GM18868 (cell line): Measurements from ENCODE around the gene IAPP.
"Not testable (repeated sequence)": the region's sequence is repeated elsewhere in the genome, so short reads cannot be mapped to it uniquely, and the experiment has no call there.

ENCODE experiments used
- ATAC-seq: cut with Tn5 transposase; IDR thresholded peaks from one replicate; pipeline ENCODE4 v1.9.1; 2021; ENCODE audit warnings: mild to moderate bottlenecking, moderate library complexity; ENCODE audit not compliant: unreplicated experiment

The IAPP gene

GRCh38 chr12:21370845-21371449, 1.8 kb upstream of the IAPP start:
- no peak for ATAC-seq

GRCh38 chr12:21379218-21379617, 6.5 kb downstream of the IAPP start:
- ATAC-seq: no peak

GRCh38 chr12:21381320-21381719, 8.6 kb downstream of the IAPP start:
- not testable (repeated sequence) for ATAC-seq

GRCh38 chr12:21384261-21384660, 11.6 kb downstream of the IAPP start:
- ATAC-seq: no peak

GRCh38 chr12:21387174-21387573, 14.5 kb downstream of the IAPP start:
- no peak for ATAC-seq

GRCh38 chr12:21392384-21392783, 19.7 kb downstream of the IAPP start:
- no peak for ATAC-seq

GRCh38 chr12:21394828-21395626, 22.3 kb downstream of the IAPP start:
- ATAC-seq: not testable (repeated sequence)

GRCh38 chr12:21413369-21414277, 40.9 kb downstream of the IAPP start:
- ATAC-seq: no peak

GRCh38 chr12:21416511-21417121, 43.9 kb downstream of the IAPP start:
- ATAC-seq: no peak

GRCh38 chr12:21418398-21418797, 45.7 kb downstream of the IAPP start:
- ATAC-seq: not testable (repeated sequence)

GRCh38 chr12:21419009-21419699, 46.5 kb downstream of the IAPP start:
- ATAC-seq: not testable (repeated sequence)

- no peak for ATAC-seq
Measured at GRCh38 chr12:21428241-21428640, 55.5 kb downstream of the IAPP start.
